Psoas muscle (tissue), 8 donors: ENCODE results near the gene GALNT16. TPM values are rescaled to one million over a fixed set of nuclear protein-coding genes. Genes with fewer than 3 reads are reported as not detected.

Experiments
- ATAC-seq, 4 donors: fragments of 200-7000 bp; cut with Tn5 transposase; one replicate each; pipeline ENCODE4 v1.9.1; 2020; ENCODE audit warnings: moderate library complexity in 3 of 4, mild to moderate bottlenecking in 2 of 4
- DNase-seq, 2 donors: peaks; one replicate each; pipeline ENCODE4 v3.0.0-alpha.2; 2020
- H3K27ac ChIP-seq: fragments of 200-600 bp; one replicate; pipeline ENCODE4 v1.8.0; 2022
- H3K27me3 ChIP-seq, 3 donors: fragments of 200-600 bp in 1 of 3; one replicate each; pipeline versions ENCODE4 v1.6.1 to v1.8.0; 2013 to 2022; ENCODE audit warnings: low read length in 2 of 3, mild to moderate bottlenecking in 2 of 3, moderate library complexity in 1 of 3; ENCODE audit not compliant: insufficient read depth in 3 of 3
- H3K36me3 ChIP-seq, 2 donors: fragments of 200-600 bp in 1 of 2; one replicate each; pipeline versions ENCODE4 v1.6.1 to v1.8.0; 2013 to 2022; ENCODE audit warnings: low read depth in 1 of 2, mild to moderate bottlenecking in 1 of 2, moderate library complexity in 1 of 2; ENCODE audit not compliant: insufficient read depth in 1 of 2
- H3K4me1 ChIP-seq: fragments of 200-600 bp; one replicate; pipeline ENCODE4 v1.8.0; 2022
- H3K4me3 ChIP-seq: fragments of 200-600 bp; one replicate; pipeline ENCODE4 v1.8.0; 2022; ENCODE audit warnings: mild to moderate bottlenecking
- H3K9me3 ChIP-seq: fragments of 200-600 bp; one replicate; pipeline ENCODE4 v1.8.0; 2022
- CTCF ChIP-seq: fragments of 200-600 bp; IDR thresholded peaks from one replicate; pipeline ENCODE4 v1.8.0; 2022; ENCODE audit warnings: antibody characterized with exemption
- WGBS, 3 donors: extraction: QIAGEN DNeasy Blood & Tissue Kit; methylation state at CpG; one replicate each; pipeline versions ENCODE4 v1.1.6 to v1.1.7; 2013; 5-methylcytosine and 5-hydroxymethylcytosine counted together
- intact Hi-C, 2 donors: fragments of 100-400 bp; cut with DNase I; formaldehyde crosslinking; loops; one replicate each; pipeline versions ENCODE4 v1.11.0 to v1.14.2; 2022
- polyA plus RNA-seq, 3 donors: library from polyadenylated mRNA; stranded (reverse); fragments of 200-250 nt; gene quantifications; one replicate each; pipeline ENCODE4 v1.2.3, GENCODE V29; 2013
- total RNA-seq, 4 donors: library from RNA; stranded (reverse); fragmentation: NEBNext Ultra II Directional in 2 of 4; extraction: Animal tissue kit (Norgen Biotek cat#: 25700) in 2 of 4; gene quantifications; one replicate each; pipeline versions ENCODE4 v1.2.1 to v1.2.4, GENCODE V29; 2021 to 2023
- donor health status: healthy with polysubstance abuse.
- donor health status: DM: no; HTN: no; CAD: no; lungs with moderate emphysema.
- donor health status: Bipolar disorder and iron deficiency.
- donor health status: healthy.
- donor health status: DM: yes; HTN: yes; CAD: no.
- donor health status: DM: no; HTN: no; CAD: no.
- donor health status: DM: no; HTN: no; CAD: no.
- donor health status: DM: yes; HTN: yes; CAD: no.

GALNT16 gene
- total and polyA plus RNA-seq, 7 donors = 0.83 to 2.6 (median 1.7) TPM

GRCh38 chr14:69355154-69355597 lies 95.2 kb downstream of the GALNT16 start:
- intact Hi-C loops = no loop called here
- TF ChIP-seq CTCF = no peak

GRCh38 chr14:69355607-69356281 lies 95.8 kb downstream of the GALNT16 start:
- Histone ChIP-seq H3K4me1 (no peaks in the 10 kb centered on the region), H3K4me3 (no peak overlapping the region), H3K36me3 (no peaks in the 10 kb centered on the region), H3K27ac (no peak overlapping the region), H3K9me3 (no peaks in the 10 kb centered on the region), H3K27me3 (no peaks in the 10 kb centered on the region)
- 45 to 51% (median 48%) methylated on average over 6 of the region's 6 CpGs for WGBS, 3 donors
- no peak for TF ChIP-seq CTCF
- intact Hi-C loops = no loop called here
- peak; percentile 68 to 81 for DNase-seq
- ATAC-seq = peak in 3 of 4 donors; percentile 68 to 86 (median 80)

More at GRCh38 chr14:69355154-69355597, 95.2 kb downstream of the GALNT16 start:
- Histone ChIP-seq H3K4me1 (no peaks in the 10 kb centered on the region), H3K4me3 (no peak overlapping the region), H3K27me3 (peaks cover 0 to 1% (median 0%) of the 10 kb centered on the region in 3 donors), H3K36me3 (no peaks in the 10 kb centered on the region), H3K27ac (no peak overlapping the region), H3K9me3 (no peaks in the 10 kb centered on the region)
- DNase-seq (no peak), ATAC-seq (peak in 2 of 4 donors; percentile 7 to 11)
- 84 to 91% (median 86%) methylated on average over 6 of the region's 6 CpGs for WGBS, 3 donors

GRCh38 chr14:69356903-69357543 lies 97.1 kb downstream of the GALNT16 start:
- WGBS, 3 donors = 84 to 92% (median 85%) methylated on average over 7 of the region's 7 CpGs
- H3K36me3 ChIP-seq = no peaks in the 10 kb centered on the region
- intact Hi-C loops = no loop called here
- no peaks in the 10 kb centered on the region for H3K9me3 ChIP-seq
- H3K4me3 ChIP-seq = no peak overlapping the region
- DNase-seq (no peak), ATAC-seq (no peak)
- H3K27ac ChIP-seq = no peak overlapping the region
- no peaks in the 10 kb centered on the region for H3K27me3 ChIP-seq
- H3K4me1 ChIP-seq = no peaks in the 10 kb centered on the region
- TF ChIP-seq CTCF = no peak

- H3K4me1 ChIP-seq = no peaks in the 10 kb centered on the region
- no peak for TF ChIP-seq CTCF
- WGBS, 3 donors = 90 to 91% (median 90%) methylated on average over 7 of the region's 7 CpGs
- H3K9me3 ChIP-seq = no peaks in the 10 kb centered on the region
- H3K36me3 ChIP-seq = no peaks in the 10 kb centered on the region
- H3K4me3 ChIP-seq = no peak overlapping the region
- no peak overlapping the region for H3K27ac ChIP-seq
- intact Hi-C loops = no loop called here
- H3K27me3 ChIP-seq = no peaks in the 10 kb centered on the region
- ATAC-seq (no peak), DNase-seq (no peak)
Measured at GRCh38 chr14:69357544-69358200, 97.7 kb downstream of the GALNT16 start.
